GM15510 (cell line): ENCODE results near the gene GUCA2A.

ENCODE experiments used
- POLR2A ChIP-seq: IDR thresholded peaks from 3 replicates; pipeline ENCODE4 v1.6.1; 2011; ENCODE audit warnings: borderline replicate concordance; ENCODE audit not compliant: insufficient read length; ENCODE audit errors: extremely low read depth

GUCA2A gene

DNA sequence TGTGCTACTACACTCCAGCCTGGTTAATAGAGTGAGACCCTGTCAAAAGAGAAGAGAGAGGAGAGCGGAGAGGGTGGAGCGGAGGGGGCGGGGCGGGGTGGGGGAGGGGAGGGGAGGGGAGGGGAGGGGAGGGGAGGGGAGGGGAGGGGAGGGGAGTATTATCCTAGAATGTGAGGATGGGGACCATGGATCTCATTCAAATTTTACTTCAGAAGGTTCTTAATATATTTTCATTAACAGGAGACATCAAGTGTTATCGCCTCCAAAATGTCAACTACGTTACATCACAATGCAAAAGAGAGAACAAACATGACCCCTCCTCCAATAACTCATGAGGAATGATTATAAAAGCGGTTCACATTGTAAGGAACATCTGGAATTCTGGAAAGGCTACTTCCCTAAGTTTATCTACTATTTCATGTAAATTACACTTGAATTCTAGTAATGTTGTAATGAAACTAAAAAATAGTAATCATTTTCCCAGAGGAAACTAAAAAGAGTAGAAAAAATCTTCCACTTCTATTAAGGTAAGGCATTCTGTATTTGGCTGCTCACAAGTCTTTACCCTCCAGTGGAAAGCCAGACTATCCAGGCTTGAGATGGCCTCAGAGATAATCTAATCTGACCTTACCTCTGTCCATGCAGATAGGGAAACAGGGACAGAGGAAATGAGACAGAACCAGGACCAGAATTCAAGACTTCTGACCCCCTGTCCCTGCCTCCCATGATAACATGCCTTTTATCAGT is 18.8 kb upstream of the GUCA2A start:
- no peak for TF ChIP-seq POLR2A

DNA sequence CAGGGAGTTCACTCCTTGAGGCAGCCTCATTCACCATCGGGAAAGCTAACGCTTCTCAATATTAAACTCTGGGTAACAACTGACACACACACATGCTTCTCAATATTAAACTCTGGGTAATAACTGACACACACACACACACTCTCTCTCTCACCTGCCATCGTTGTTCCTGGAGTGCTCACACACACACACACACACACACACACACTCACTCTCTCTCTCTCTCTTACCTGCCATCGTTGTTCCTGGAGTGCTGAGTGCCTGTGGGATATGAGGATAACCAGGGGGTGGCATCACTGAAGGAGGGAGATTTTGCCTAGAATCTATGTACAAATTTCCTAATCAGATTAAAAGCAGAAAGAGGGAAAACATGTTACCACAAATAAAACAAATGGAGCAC is 17.1 kb upstream of the GUCA2A start:
- TF ChIP-seq POLR2A = no peak

DNA sequence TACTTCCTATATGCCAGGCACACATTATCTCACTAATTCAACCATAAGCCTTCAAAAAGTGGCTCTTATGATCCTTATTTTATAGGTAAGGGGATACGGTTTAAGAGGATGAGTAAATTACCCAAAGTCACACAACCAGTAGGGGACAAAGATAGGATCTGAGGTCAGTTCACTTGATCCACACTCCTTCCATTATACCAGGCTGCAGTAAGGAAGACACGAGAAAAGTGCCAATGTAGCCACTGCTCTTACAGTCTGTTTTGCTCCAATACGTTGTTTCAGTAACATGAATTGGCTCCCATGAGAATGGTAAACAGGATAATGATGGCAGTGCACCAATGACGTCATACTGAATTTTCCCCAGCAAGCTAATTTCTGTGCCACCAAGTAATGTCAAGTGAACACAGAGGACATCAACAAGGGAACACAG is 15.4 kb upstream of the GUCA2A start:
- no peak for TF ChIP-seq POLR2A

DNA sequence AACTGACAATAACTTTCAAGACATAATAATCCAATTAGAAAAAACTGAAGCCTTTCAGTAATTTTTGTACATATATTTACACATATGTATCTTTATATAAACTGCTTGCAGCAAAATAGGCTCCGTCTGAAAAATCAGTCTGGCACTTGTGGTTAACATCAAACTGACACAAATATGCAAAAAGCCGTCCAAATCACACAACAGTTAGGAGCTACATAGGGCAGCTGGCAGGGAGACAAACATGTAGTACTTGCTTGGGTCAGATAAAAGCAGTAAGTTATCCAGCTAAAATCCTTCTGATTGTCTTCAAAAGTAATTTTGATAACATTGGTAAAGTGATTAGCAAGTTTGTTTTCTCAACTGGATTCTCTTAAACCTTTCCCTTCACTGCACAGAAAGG is 14.7 kb upstream of the GUCA2A start:
- no peak for TF ChIP-seq POLR2A

- no peak for TF ChIP-seq POLR2A
Measured at GRCh38 chr1:42178249-42178648, 13.7 kb upstream of the GUCA2A start.

GRCh38 chr1:42177541-42177981 is 13.0 kb upstream of the GUCA2A start:
- TF ChIP-seq POLR2A = no peak

- no peak for TF ChIP-seq POLR2A
Measured at GRCh38 chr1:42176902-42177519, 12.5 kb upstream of the GUCA2A start.

- no peak for TF ChIP-seq POLR2A
Measured at GRCh38 chr1:42175314-42176054, 10.9 kb upstream of the GUCA2A start.

GRCh38 chr1:42173961-42174735 is 9.6 kb upstream of the GUCA2A start:
- no peak for TF ChIP-seq POLR2A

DNA sequence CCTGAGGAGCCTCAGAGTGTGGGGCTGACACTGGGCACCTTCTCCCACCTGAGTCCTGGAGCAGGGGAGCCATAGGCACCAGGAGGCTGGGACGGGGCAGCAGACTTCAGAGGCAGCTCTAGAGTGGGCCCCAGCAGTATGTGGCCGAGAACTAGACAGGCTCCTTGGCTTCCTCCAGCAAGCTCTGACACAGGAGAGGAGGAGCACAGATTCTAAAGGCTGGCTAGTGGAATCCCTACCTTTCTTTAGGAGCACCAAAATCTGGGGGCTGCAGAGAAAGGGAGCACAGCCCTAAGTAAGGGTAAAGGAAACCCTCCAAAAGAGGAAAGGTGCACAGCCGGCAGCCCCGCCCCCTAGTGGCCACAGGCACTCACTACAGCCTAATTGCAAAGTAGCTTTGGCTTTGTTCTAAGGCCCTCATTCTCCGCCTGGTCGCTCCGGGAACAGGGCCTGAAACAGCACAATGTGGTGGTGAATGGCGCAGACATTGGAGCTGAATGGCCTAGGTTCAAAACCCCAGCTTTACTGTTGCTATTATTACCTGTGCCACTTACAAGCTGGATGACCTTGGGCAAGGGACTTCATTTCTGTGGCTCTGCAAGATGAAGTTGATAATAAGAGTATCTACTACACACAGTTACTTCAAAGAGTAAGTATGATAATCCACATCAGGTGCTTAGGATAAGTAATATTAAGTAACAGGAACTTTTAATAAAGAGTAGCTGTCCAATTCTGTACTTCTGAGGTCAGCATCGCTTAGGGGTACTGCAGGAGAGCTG is 8.8 kb upstream of the GUCA2A start:
- no peak for TF ChIP-seq POLR2A

DNA sequence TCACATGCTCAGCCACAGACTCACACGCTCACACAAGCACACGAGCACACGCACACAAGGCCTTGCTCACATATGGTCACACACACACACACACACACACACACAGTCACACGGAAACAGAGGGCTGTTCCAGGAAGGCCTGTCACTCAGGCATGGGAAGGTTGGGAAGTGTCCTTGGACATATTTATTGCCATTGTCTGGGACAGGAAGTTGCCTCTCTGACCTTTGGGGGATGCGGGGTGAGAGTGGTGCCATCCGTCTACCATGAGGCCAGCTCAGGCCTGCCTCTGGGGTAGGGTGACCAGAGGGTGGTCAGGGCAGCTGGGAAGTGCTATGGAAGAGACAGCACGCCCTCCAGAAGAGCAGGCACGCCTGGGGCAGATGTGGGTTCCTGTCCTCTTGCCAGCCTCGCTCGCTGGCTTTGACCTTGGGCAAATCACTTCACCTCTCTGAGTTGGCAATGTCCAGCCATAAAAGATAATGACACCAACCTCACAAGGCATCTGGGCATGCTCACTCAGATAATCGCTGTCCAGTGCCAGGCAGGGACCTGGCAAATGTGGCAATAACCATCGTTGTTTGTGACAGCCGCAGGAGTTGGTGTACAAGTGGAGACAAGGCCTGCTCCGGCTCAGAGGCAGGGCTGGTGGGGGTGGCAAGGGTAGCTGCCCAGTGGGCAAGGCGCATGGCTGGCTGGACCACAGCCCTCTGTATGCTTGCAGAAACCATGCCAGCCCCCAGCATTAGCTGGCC is 8.0 kb upstream of the GUCA2A start:
- TF ChIP-seq POLR2A = no peak

- no peak for TF ChIP-seq POLR2A
Measured at GRCh38 chr1:42171679-42172266, 7.2 kb upstream of the GUCA2A start.
